Activated T-helper 1 cell treated with anti-CD3 and anti-CD28 coated beads, Interleukin-2, amount 50 U/mL, for 16 hours (primary cell): ENCODE data around the gene MR1.
A peak's percentile ranks its signal among the peaks of the same experiment; 100 is the strongest.
"Not testable (repeated sequence)": the region's sequence is repeated elsewhere in the genome, so short reads cannot be mapped to it uniquely, and the experiment has no call there.

ENCODE experiments used
- DNase-seq, 2 donors: peaks; one replicate each; pipeline ENCODE4 v3.0.0-alpha.2; 2020; ENCODE audit warnings: low read depth in 1 of 2, low spot score in 1 of 2

MR1 gene

GRCh38 chr1:181028615-181029014 lies 5.2 kb upstream of the MR1 start:
- no peak for DNase-seq

GRCh38 chr1:181032535-181032934 lies 1.2 kb upstream of the MR1 start:
- no peak for DNase-seq

DNA sequence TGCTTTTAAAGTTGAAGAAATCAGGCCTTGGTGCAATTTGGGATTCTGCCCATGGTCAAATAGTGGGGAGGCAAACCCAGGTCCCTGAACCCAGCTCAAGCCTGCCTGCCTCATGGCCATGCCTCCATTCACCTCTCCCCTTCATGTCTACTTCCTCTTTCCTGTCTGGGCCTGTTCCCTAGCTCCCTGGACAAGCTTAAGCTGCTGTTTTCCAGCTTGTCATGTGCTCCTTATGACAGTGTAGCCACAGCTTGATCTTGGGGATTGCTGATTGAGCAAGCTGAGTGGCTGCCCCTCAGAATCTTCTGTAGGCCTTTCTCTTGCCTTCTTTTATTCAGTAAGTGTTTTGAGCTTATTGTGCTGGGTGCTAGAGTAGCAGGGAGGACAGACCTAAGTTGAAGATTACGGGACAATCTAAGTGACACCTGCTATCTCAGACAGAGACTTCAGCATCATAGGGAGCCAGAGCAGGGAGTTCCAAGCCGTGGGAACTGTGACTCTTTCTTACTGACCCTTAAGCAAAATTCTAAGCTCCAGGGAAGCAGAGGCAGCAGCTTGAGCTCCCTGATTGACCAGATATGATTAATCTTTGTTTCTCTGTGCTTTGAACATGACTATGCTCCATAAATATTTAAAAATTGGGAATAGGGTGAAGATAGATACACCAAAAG lies 520 bp upstream of the MR1 start:
- DNase-seq, result no peak

GRCh38 chr1:181035210-181035609 lies 1.4 kb downstream of the MR1 start:
- DNase-seq, result not testable (repeated sequence)

DNA sequence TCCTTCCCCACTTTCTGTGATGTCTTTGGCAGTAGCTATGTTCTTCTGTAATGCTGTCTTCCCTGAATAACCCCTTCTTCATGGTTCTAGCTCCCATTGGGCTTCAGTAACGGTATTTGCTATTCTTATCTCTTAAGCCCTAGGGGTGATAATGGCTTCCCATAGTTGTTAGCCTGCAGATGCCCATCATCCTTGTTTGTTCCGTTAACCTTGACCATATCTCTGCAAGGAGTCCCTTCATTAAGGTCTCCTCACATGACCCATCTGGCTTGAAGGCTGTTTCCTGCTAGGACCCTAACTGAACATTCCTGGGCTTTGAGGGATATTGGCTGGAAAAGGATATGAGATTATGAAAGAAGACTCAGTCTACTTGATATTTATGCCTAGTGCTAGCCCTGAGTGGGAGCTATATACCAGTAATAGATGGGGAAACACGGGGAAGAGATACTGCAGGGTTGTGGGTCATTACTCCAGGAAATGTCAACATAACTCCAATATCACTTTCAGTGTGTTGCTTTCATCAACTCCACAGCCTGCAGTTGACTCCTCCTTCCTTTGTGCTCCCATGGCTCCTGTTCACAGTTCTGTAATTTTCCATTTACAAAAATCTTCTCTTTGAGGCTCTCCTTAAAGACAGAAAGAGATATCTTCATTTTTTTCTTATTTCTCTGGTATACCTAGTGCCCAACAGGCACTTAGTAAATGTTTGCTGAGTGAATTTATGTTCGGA lies 2.5 kb downstream of the MR1 start:
- DNase-seq, result no peak

DNA sequence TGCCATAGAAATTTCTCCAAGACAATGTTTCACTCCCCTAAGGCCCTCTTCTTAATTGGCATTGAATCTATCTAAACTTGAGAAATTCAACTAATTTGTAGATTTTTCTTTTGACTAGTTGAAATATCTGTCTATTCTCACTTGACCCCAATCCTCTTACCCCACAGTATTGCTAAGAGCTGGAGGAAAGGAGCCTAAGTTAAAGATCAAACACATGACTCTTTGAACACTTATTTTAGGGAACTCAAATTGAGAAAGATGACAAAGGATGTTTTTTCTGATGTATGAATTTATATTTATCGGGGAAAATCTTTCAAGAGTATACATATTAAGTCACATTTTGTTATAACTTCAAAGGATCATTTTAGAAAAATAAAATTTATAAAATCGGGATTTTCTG lies 3.6 kb downstream of the MR1 start:
- no peak for DNase-seq

- peak in 1 of 2 donors; percentile 42 for DNase-seq
Measured at GRCh38 chr1:181038399-181038873, 4.7 kb downstream of the MR1 start.

- no peak for DNase-seq
Measured at GRCh38 chr1:181040284-181040865, 6.6 kb downstream of the MR1 start.

DNA sequence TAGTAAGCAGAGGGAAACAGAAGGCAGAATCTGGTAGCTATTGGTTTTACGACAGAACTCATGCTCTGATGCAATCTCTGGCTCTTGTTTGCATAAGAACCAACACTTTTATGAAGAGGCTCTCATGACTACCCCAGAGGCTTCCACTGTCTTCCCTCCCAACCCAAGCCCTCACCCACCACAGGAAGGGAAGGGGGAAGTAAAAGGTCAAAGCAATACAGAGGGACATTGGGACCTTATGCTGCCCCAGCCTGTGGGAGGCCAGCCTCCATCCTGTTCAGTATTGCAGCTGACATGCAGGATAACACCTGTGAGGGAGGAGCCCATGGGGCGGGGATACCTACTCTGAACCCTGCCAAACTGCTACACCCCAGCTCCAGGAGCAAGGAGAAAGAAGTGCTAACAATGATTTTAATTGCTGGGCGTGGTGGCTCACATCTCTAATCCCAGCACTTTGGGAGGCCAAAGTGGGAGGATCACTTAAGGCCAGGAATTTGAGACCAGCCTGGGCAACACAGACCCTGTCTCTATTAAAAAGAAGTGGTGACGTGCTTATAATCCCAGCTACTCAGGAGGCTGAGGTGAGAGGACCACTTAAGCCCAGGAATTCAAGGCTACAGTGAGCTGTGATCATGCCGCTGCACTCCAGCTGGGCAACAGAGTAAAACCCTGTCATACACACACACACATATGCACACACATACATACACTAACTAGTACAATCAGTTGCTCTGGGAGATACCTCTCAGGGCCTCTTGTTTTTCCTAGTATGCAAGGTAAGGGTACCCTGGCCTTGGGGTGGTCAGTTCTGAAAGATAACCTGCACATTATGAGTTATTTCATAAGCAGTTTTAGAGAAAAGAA lies 9.5 kb downstream of the MR1 start:
- no peak for DNase-seq

DNA sequence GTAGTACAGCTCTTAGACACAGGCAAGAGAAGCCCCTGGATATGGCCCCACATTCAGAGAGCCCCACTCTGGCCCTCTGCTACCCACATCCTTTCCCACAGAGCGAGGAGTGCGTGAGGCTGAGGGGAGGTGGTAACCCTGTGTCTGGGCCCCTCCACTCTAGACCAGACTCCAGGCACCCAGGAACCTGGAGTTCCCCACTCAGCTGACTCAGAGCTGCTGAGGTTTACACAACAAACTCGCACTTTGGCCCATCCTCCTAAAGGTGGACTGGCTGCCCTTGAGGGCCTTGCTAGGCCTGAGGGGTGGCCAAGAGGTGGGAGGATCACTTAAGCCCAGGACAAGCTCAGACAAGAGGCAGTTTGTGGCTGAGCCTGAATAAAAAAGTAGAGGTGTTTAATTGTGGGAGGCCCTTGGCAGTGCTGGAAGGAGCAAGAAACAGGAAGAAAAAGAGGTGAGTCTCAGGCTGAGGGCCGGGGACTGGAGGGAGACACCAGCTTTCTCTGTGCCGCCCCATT lies 10.7 kb downstream of the MR1 start:
- DNase-seq, result no peak

DNA sequence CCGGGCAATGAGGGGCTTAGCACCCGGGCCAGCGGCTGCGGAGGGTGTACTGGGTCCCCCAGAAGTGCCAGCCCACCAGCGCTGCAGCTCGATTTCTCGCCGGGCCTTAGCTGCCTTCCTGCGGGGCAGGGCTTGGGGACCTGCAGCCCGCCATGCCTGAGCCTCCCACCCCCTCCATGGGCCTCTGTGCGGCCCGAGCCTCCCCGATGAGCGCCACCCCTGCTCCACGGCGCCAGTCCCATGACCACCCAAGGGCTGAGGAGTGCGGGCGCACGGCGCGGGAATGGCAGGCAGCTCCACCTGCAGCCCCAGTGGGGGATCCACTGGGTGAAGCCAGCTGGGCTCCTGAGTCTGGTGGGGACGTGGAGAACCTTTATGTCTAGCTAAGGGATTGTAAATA lies 12.2 kb downstream of the MR1 start:
- DNase-seq, result not testable (repeated sequence)

GRCh38 chr1:181049378-181049777 lies 15.6 kb downstream of the MR1 start:
- DNase-seq, result no peak

DNA sequence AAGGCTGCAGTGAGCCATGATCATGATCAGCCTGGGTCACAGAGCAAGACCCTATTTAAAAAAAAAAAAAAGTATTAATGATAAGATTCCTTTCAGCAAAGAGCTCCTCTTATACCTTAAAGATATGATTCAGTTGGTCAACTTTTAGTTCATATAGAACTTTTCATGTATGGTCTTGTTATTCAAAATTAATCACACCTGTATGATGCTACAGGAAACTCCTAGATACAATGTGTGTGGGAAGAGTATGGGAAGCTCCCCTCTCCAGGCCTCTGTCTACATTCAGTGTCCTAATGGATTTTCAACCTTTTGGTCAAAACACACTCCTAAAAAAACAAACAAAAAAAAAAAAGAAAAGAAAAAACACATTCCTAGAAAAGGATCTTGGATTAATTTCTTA lies 17.1 kb downstream of the MR1 start:
- no peak for DNase-seq

- DNase-seq, result no peak
Measured at GRCh38 chr1:181056560-181056959, 22.8 kb downstream of the MR1 start.

- no peak for DNase-seq
Measured at GRCh38 chr1:181057079-181057478, 23.3 kb downstream of the MR1 start.

DNA sequence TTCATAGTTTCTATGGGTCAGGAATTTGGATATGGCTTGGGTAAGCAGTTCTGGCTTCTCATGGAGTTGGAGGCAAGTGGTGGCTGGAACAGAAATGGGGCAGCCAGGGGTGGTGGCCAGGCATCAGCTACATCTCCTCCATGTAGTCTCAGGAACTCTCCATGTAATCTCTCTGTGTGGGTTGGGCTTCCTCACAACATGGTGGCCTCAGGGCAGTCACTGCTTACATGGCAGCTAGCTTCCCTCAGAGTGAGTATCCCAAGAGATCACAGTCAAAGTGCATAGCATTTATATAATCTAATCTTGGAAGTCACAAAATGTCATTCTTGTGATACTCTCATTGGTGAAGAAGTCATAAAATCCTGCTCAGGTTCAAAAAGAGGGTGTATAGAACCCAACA lies 25.7 kb downstream of the MR1 start:
- DNase-seq, result no peak

DNA sequence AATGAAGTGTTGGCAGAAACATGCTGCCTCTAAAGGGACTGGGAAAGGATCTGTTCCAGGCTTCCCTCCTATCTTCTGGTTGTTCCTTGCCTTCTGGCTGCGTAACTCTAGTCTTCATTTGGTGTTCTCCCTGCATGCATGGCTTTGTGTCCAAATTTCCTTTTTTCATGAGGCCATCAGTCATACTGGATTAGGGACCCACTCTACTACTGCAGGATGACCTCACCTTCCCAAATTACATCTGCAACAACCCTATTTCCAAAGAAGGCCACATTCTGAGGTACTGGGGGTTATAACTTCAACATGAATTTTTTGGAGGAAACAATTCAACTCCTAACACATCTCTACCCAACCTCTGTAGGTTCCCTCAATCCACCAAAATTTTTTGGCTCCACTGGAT lies 26.3 kb downstream of the MR1 start:
- no peak for DNase-seq

DNA sequence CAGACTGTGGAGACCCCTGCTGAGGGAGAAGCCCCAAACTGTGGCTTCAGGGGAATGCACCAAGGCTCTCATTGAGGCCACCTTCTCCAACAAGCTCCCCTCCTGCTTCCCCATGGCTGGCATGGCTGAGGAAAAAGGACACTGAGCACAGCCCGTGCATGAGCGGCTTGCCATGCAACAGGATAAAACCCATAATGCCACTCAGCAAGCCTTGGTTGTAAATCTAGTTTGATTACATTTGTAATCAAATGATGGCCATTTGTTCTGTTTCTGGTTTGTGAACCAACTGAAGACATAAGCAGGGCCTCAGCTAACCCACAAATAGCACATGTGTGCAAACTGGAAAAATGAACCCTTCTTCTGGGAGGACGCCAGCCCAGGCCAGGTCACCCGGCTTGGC lies 27.2 kb downstream of the MR1 start:
- not testable (repeated sequence) for DNase-seq

GRCh38 chr1:181061487-181061886 lies 27.7 kb downstream of the MR1 start:
- DNase-seq, result no peak

DNA sequence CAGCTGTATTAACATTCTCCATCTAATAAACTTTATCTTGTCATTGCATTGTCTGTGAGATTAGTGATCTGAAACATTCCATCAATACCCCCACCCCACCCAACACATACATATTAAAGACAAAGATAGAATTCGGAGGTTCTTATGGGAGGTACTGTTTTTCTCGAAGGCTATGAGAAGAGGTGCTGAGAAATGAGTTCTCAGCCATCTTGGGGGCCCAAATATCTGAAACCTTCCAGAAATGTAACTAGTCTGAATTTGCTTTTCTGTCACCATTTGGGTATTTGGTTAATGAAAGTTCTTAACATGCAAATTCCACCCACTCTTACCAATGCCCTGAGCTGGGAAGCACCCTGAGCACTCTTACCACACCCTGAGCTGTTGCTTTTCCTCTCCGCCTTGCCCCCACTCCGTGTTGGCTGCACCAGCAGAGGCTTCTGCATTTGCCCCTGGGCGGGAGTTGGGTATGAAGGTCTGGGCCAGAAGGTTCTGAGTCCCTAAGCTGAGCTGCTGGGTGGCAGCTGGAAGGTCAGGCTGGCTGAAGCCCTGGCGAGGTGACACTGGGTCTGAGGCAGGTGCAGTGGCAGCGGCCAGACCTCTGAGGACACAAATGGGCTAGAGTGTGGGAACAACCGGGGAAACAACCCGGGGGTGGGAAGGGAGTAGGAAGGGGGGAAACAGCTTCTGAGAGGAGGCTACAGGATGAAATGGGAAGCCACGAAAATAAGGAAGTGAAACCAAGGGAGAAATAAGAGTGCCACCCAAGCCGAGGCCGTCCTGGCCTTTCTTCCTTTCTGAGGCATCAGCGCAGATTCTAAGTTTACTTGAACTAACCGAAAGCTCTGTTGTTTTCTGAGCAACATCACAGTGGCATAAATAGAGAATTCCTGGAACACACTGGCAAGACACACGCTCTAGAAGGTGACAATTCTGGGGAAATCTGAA lies 28.4 kb downstream of the MR1 start:
- peak in 1 of 2 donors; percentile 9 for DNase-seq
